Activated T-cell treated with anti-CD3 and anti-CD28 coated beads, Interleukin-2, amount 50 U/mL, for 4 hours (primary cell): ENCODE results near the gene SLC4A2. TPM values are rescaled to one million over a fixed set of nuclear protein-coding genes. Genes with fewer than 3 reads are reported as not detected.

Source experiments
- ATAC-seq, 2 donors: fragments of 200-7000 bp; cut with Tn5 transposase; one replicate each; pipeline ENCODE4 v1.10.0; 2021
- DNase-seq: peaks from one replicate; pipeline ENCODE4 v3.0.0-alpha.2; 2020
- H3K27me3 Mint-ChIP-seq: one replicate; pipeline ENCODE4 v1.8.0; 2021; ENCODE audit warnings: low read depth, mixed read lengths
- H3K36me3 Mint-ChIP-seq: one replicate; pipeline ENCODE4 v1.8.0; 2022; ENCODE audit warnings: mixed read lengths; ENCODE audit not compliant: insufficient read depth
- H3K4me1 Mint-ChIP-seq: one replicate; pipeline ENCODE4 v1.8.0; 2021; ENCODE audit warnings: low read depth, mixed read lengths
- H3K4me3 Mint-ChIP-seq: one replicate; pipeline ENCODE4 v1.8.0; 2021; ENCODE audit warnings: mild to moderate bottlenecking, moderate library complexity, mixed read lengths
- H3K9me3 Mint-ChIP-seq: one replicate; pipeline ENCODE4 v1.8.0; 2021; ENCODE audit warnings: mixed read lengths
- total RNA-seq, 3 donors: library from RNA; stranded (reverse); gene quantifications; one replicate each; pipeline ENCODE4 v1.2.1, GENCODE V29; 2021

Gene SLC4A2
- total RNA-seq, 3 donors from 2014 or later, result 107 to 125 (median 111) TPM

DNA sequence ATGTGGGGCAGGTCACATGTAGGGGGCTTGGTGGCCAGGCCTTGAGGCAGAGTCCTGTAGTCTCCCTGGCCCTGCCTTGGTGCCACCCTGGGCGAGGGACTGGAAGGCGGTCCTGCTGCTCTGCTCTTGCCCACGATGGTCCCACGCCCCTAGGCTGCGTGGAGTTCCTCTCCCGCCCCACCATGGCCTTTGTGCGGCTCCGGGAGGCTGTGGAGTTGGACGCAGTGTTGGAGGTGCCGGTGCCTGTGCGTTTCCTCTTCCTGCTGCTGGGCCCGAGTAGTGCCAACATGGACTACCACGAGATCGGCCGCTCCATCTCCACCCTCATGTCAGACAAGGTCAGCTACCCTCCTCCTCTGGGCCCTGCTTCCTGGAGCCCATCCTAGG lies 11.2 kb downstream of the SLC4A2 start:
- DNase-seq (no peak), ATAC-seq (no peak)
- H3K27me3 Mint-ChIP-seq, result no peaks in the 10 kb centered on the region
- H3K4me1 Mint-ChIP-seq, result no peaks in the 10 kb centered on the region
- H3K4me3 Mint-ChIP-seq, result no peak overlapping the region
- H3K9me3 Mint-ChIP-seq, result no peaks in the 10 kb centered on the region
- peaks cover 14% of the 10 kb centered on the region for H3K36me3 Mint-ChIP-seq

DNA sequence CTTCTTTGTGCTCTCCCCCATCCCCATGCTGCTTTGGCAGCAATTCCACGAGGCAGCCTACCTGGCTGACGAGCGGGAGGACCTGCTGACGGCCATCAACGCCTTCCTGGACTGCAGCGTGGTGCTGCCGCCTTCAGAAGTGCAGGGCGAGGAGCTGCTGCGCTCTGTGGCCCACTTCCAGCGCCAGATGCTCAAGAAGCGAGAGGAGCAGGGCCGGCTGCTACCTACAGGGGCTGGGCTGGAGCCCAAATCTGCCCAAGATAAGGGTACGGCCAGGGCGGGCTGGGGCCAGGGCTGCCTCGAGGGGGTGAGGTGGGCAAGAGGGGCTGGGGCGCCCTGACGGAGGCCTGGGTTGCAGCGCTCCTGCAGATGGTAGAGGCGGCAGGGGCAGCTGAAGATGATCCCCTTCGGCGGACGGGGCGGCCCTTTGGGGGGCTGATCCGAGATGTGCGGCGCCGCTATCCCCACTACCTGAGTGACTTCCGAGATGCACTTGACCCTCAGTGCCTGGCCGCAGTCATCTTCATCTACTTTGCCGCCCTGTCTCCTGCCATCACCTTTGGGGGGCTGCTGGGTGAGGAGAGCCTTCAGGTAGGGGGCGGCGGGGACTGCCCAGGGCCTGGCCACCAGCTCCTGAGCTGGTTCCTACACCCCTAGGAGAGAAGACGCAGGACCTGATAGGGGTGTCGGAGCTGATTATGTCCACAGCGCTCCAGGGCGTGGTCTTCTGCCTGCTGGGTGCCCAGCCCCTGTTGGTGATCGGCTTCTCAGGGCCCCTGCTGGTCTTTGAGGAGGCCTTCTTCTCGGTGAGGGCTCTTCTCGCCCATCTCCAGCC lies 11.9 kb downstream of the SLC4A2 start:
- ATAC-seq, result no peak
- peaks cover 18% of the 10 kb centered on the region for H3K36me3 Mint-ChIP-seq
- no peaks in the 10 kb centered on the region for H3K27me3 Mint-ChIP-seq
- no peak for DNase-seq
- H3K9me3 Mint-ChIP-seq, result no peaks in the 10 kb centered on the region
- H3K4me3 Mint-ChIP-seq, result no peak overlapping the region
- H3K4me1 Mint-ChIP-seq, result no peaks in the 10 kb centered on the region

DNA sequence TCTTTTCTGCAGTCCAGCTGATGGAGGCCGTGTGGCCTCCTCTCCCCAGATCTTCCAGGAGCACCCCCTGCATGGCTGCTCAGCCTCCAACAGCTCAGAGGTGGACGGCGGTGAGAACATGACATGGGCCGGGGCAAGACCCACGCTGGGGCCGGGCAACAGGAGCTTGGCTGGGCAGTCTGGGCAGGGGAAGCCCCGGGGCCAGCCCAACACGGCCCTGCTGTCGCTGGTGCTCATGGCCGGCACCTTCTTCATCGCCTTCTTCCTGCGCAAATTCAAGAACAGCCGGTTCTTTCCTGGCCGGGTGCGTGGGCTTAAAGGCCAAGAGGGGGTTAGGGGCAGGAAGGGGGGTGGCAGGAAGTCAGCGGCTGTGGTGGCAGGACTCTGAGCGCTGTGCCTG lies 14.6 kb downstream of the SLC4A2 start:
- no peaks in the 10 kb centered on the region for H3K9me3 Mint-ChIP-seq
- H3K4me1 Mint-ChIP-seq, result peaks cover 7% of the 10 kb centered on the region
- DNase-seq, result no peak
- no peak overlapping the region for H3K4me3 Mint-ChIP-seq
- peaks cover 15% of the 10 kb centered on the region for H3K36me3 Mint-ChIP-seq
- ATAC-seq, result no peak
- no peaks in the 10 kb centered on the region for H3K27me3 Mint-ChIP-seq

DNA sequence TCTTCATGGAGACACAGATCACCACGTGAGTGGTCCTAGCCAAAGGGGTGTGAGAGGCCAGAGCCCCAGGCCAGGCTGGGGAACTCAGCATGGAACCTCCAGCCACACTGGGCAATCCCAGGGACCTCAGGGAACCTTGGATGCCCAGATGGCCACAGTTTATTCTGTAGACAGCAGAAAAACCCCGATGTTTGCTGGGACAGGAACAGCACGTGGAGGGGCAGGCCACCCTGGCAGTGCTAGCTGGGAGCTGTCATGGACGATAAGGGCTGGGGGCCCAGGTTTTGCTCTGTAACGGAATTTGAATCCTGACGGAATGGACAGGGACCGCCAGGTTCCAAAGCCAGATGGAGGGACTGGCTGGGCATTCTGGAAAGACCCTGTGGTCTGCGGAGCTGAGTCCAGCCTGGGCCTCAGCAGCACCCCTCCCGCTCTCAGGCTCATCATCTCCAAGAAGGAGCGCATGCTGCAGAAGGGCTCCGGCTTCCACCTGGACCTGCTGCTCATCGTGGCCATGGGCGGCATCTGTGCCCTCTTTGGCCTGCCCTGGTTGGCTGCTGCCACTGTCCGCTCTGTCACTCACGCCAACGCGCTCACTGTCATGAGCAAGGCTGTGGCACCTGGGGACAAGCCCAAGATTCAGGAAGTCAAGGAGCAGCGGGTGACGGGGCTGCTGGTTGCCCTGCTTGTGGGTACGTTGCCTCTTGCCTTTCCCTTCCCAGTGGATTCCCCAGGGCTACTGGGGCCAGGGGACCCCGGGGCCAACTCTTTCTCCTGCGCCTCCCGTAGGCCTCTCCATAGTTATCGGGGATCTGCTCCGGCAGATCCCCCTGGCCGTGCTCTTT lies 15.7 kb downstream of the SLC4A2 start:
- no peak for DNase-seq
- Mint-ChIP-seq H3K4me1 (peaks cover 14% of the 10 kb centered on the region), H3K36me3 (peaks cover 10% of the 10 kb centered on the region), H3K9me3 (no peaks in the 10 kb centered on the region), H3K4me3 (no peak overlapping the region), H3K27me3 (no peaks in the 10 kb centered on the region)
- no peak for ATAC-seq

DNA sequence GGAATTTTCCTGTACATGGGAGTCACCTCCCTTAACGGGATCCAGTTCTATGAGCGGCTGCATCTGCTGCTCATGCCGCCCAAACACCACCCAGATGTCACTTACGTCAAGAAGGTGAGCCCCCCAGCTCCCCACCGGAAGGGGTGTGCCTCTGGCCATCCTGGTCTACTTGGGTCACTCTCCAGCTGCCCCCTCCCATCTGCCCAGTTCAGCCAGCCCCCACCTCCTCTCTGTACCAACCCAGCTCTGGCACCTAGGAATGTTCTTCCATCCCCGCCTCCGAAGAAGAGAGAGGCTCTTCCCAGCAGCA lies 16.2 kb downstream of the SLC4A2 start:
- Mint-ChIP-seq H3K36me3 (peaks cover 10% of the 10 kb centered on the region), H3K27me3 (no peaks in the 10 kb centered on the region), H3K4me3 (no peak overlapping the region), H3K9me3 (no peaks in the 10 kb centered on the region), H3K4me1 (peaks cover 15% of the 10 kb centered on the region)
- ATAC-seq (no peak), DNase-seq (no peak)

DNA sequence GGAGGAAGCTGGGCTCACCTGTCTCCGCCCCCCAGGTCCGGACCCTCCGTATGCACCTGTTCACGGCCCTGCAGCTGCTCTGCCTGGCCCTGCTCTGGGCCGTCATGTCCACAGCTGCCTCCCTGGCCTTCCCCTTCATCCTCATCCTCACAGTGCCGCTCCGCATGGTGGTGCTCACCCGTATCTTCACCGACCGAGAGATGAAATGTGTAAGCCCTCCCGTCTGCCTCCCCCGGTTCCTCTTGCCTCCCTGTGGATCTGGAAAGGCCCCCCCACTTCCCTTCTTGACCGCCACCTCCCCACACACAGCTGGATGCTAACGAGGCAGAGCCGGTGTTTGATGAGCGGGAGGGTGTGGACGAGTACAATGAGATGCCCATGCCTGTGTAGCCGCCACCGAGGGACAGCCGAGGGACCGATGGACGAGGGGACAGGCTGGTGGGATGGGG lies 16.6 kb downstream of the SLC4A2 start:
- H3K36me3 Mint-ChIP-seq, result peaks cover 10% of the 10 kb centered on the region
- no peak overlapping the region for H3K4me3 Mint-ChIP-seq

DNA sequence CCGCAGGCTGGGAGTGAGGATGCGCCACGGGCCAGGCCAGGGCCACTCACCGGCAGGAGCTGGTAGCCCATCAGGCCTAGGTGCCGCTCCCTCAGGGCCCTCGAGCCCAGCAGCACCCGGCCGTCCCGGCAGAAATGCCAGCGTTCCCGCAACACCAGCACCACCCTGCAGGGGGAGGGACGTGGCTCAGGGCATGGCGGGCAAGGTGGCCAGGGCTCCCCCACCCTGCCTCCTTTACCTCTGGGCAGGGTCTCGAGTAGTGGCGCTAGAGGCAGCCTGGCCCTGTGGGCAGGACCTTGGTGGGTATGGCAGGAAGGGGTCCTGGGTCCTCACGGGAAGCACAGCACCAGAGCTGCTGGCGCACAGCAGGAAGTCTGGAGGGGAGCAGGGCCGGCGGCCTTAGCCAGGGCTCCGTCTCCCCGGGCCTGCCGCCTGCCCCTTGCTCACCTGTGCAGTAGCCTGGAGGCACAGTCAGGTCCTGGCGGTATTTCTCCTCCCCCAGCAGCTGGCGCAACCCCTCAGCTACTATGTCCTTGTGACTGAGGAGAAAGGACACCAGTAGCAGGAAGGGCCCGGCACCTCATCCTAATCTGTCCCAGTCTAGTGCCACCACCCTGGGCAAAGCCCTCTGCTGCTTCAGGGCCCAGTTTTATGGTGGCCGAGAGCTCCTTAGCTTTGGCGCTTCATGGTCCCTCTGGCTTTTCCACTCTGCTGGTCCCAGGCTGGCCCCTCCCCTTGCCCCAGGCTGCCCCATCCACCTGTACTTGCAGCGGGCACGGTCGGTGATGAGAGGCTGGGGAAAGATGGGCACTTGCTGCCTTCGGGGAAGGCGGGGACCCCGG lies 17.7 kb downstream of the SLC4A2 start:
- Mint-ChIP-seq H3K4me3 (no peak overlapping the region), H3K4me1 (peaks cover 21% of the 10 kb centered on the region), H3K36me3 (peaks cover 10% of the 10 kb centered on the region), H3K9me3 (no peaks in the 10 kb centered on the region), H3K27me3 (no peaks in the 10 kb centered on the region)
- no peak for ATAC-seq
- no peak for DNase-seq

More for the DNA sequence above, 16.6 kb downstream of the SLC4A2 start:
- Mint-ChIP-seq H3K27me3 (no peaks in the 10 kb centered on the region), H3K4me1 (peaks cover 17% of the 10 kb centered on the region), H3K9me3 (no peaks in the 10 kb centered on the region)
- DNase-seq, result no peak
- ATAC-seq, result no peak

DNA sequence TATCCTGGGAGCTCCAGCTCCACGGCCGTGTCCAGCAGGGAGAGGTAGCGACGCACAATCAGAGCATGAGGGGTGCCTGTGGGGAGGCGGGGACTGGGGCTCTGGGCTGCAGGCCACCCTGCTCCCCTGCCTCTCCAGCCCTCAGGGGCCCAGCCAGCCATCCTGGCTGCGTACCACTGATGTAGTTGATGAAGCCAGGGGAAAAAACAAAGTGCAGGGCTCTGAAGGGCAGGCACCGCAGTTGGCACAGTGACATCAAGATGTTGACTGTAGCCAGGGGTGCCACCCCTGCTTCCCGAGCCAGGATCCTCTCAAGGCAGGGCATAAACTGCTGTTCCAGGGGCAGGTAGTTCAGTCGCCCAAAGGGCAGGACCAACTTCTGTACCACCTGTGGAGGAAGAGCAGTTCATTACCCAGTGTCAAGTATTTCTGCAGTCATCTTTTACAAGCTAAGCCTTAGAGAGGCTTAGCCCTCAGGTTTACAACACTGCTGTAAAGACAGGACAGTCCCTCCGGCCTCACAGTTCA lies 18.4 kb downstream of the SLC4A2 start:
- DNase-seq (no peak), ATAC-seq (no peak)
- H3K4me3 Mint-ChIP-seq, result peak overlapping the region; percentile 56
- no peaks in the 10 kb centered on the region for H3K9me3 Mint-ChIP-seq
- H3K4me1 Mint-ChIP-seq, result peaks cover 24% of the 10 kb centered on the region
- H3K27me3 Mint-ChIP-seq, result no peaks in the 10 kb centered on the region
- peaks cover 10% of the 10 kb centered on the region for H3K36me3 Mint-ChIP-seq

DNA sequence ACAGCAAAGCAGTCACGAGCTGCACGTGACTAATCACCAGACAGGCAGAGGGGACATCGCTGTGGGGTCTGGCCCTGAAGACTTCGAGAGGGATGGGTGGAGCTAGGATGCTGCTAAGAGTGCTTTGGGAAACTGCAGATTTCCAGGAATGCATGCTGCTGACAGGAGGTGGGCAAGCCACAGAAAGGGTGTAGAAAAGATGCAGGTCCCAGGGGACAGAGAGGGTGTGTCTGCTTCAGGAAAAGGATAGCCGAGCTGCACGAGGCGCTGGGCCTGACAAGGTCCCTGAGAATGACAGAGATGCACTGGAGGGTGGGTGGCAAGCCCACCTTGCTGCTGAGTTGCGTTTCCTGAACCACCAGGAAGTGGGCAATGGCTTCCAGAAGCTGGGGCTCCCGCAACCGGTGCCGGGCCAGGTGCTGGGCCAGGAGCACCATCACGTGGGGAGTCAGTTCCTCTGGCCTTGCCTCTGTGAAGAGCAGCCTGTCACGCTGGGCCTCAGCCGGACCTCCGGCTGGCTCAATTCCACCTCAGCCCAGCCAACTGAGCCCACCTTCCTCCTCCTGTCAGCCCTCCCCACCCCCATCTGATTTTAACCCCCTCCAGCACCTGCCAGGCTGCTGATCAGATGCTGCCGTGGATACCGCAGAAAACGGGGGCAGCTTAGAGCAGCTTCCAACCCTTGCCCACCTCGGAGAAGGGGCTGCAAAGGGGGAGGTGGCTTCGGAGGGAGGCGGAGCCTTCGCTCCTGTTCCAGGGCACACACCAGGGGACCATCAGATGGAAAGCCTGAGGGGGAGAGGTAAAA lies 19.0 kb downstream of the SLC4A2 start:
- peak overlapping the region; percentile 91 for H3K4me3 Mint-ChIP-seq
- H3K4me1 Mint-ChIP-seq, result peaks cover 25% of the 10 kb centered on the region
- no peak for DNase-seq
- ATAC-seq, result no peak
- H3K27me3 Mint-ChIP-seq, result no peaks in the 10 kb centered on the region
- H3K36me3 Mint-ChIP-seq, result peaks cover 10% of the 10 kb centered on the region
- H3K9me3 Mint-ChIP-seq, result no peaks in the 10 kb centered on the region

DNA sequence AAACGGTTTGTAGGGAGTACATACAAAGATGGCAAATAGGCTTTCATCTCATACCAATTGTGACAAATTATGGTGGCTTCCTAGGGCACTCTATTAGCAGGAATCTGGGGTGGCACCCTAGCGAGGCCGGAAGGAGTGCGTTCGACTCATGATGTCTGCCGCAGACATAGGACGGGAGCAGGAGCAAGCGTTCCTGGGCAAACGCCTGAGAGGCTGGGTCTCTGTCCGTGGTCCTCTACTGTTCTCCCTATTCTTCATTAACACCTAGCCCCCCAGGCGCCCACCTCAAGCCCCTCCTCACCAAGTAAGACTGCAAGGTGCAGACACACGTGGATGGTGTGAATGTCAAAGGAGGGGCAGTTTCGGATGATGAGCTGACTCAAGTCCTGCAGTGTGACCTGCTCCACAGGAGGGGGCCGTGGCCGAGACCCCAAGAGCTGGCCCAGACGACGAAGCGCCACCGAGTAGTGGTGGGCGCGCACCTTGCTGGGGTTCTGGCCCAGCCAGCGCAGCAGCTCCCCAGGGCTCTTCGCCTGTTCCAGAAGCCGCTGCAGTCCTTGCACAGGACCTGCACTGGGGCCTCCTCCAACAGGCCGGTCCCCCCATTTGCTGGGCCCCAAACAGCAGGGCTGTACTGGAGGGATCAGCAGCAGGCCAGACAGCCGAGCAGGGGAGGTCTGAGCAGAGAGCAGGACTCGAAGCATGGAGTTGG lies 20.0 kb downstream of the SLC4A2 start:
- Mint-ChIP-seq H3K9me3 (no peaks in the 10 kb centered on the region), H3K36me3 (peaks cover 10% of the 10 kb centered on the region), H3K4me1 (peaks cover 28% of the 10 kb centered on the region), H3K27me3 (no peaks in the 10 kb centered on the region), H3K4me3 (peak overlapping the region; percentile 91)
- no peak for ATAC-seq
- DNase-seq, result no peak

DNA sequence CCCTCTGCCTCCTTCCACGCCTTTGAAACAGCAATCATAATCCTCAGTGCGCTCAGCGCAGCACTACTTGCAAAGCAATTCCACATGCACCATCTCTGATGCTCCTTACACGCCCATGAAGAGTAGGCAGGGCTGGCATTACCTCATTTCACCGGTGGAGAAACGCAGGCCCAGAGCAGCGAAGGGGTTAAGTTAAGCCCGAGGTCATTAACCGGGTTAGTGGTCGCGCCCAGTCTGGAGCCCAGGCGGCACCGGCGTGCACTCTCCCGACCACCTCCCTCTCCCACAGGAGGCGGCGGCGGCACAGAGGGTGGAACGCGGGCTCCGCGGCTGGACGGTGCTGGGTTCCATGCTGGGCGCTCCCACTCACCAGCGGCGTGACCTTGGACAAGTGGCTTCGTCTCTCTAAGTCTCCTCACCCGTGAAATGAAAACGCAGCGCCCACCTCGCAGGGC lies 20.7 kb downstream of the SLC4A2 start:
- H3K4me3 Mint-ChIP-seq, result peak overlapping the region; percentile 91
- H3K27me3 Mint-ChIP-seq, result peaks cover 2% of the 10 kb centered on the region
- H3K9me3 Mint-ChIP-seq, result no peaks in the 10 kb centered on the region
- ATAC-seq, result peak; percentile 5 to 6
- peaks cover 10% of the 10 kb centered on the region for H3K36me3 Mint-ChIP-seq
- DNase-seq, result no peak
- H3K4me1 Mint-ChIP-seq, result peaks cover 32% of the 10 kb centered on the region

DNA sequence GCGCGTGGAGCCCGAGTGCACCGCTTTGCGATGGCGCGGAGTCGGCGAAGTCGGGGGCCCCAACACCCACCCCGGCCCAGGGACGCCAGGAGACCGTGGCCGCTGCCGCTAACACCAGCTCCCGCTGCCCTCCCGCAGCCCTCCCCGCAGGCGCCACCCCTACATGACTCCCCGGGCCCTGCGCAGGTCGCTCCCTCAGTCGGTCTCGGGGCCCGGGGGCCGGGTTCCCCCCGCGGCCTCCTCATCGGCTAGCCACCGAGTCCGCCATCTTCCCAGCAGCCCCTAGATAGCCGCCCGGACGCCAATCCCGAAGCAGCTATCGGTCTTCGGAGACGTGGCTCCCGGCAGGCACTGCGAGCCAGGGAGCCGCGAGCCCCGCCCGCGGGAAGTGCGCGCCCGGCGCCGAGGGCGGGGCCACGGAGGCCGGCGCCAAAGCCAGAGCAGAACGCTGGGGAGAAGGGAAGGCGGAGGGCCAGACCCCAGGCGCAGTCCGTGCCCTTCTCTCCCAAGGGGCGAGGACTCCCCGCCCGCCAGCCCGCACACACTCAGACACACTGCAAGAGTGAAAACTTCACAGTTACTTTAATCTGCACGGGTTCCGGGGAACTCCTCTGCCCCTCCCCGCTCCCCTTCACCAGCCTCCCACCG lies 21.3 kb downstream of the SLC4A2 start, which contains the start of gene FASTK:
TSS of gene FASTK (minus strand) at position 288 of the 648 bp plus-strand sequence. CDS start at position 245, 43 bp downstream.
- Mint-ChIP-seq H3K4me1 (peaks cover 37% of the 10 kb centered on the region), H3K27me3 (peaks cover 6% of the 10 kb centered on the region), H3K36me3 (peaks cover 8% of the 10 kb centered on the region), H3K4me3 (peak within 1 kb of the TSS; percentile 91), H3K9me3 (no peaks in the 10 kb centered on the region)
- ATAC-seq, result peak; percentile 87 to 89
- peak; percentile 78 for DNase-seq
